Measurements from ENCODE around the gene FKBP1B.
"Not testable (repeated sequence)": the region's sequence is repeated elsewhere in the genome, so short reads cannot be mapped to it uniquely, and the experiment has no call there.

FKBP1B gene

GRCh38 chr2:24022975-24023575 is 26.5 kb upstream of the FKBP1B start:
- no peak for DNase-seq

DNA sequence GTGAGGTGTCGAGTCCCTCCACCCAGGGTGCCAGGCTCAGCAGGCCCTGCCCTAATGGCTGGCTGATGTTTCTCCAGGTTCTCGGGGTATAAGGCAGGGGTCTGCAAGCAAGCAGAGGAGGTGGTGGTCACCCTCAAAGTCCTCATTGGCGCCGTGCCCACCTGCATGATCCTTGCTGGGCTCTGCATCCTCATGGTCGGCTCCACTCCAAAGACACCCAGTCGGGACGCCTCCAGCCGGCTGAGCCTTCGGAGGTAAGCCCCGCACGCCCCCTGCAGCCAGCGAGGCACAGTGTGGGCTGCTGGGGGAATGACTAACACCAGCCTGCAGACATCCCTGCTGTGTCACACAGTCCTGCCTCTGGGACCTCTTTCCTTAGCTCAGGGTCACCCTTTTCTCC is 25.5 kb upstream of the FKBP1B start:
- DNase-seq, result no peak

- no peak for DNase-seq
Measured at GRCh38 chr2:24024996-24025663, 24.4 kb upstream of the FKBP1B start.

- DNase-seq, result no peak
Measured at GRCh38 chr2:24026233-24026632, 23.3 kb upstream of the FKBP1B start.

- DNase-seq, result no peak
Measured at GRCh38 chr2:24038786-24039499, 10.6 kb upstream of the FKBP1B start.

- no peak for DNase-seq
Measured at GRCh38 chr2:24040511-24040910, 9.0 kb upstream of the FKBP1B start.

DNA sequence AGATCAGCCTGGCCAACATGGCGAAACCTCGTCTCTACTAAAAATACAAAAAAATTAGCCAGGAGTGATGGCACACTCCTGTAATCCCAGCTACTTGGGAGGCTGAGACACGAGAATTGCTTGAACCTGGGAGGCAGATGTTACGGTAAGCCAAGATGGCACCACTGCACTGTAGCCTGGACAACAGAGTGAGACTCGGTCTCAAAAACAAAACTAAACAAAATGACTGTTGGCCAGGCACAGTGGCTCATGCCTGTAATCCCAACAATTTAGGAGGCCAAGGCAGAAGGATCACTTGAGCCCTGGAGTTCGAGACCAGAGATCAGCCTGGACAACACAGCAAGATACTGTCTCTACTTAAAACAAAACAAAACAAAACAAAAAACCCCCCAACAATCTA is 6.4 kb upstream of the FKBP1B start:
- not testable (repeated sequence) for DNase-seq

GRCh38 chr2:24045511-24046508 is 3.7 kb upstream of the FKBP1B start:
- DNase-seq, result no peak

- no peak for DNase-seq
Measured at GRCh38 chr2:24046599-24046929, 3.0 kb upstream of the FKBP1B start.

- peak; percentile 89 for DNase-seq
Measured at GRCh38 chr2:24046930-24047702, 2.4 kb upstream of the FKBP1B start, which contains the start of gene WDCP. Gene WDCP (minus strand): TSS chr2:24047391. CDS start chr2:24039494, 7,897 bp downstream.

GRCh38 chr2:24047703-24048033 is 1.9 kb upstream of the FKBP1B start:
- DNase-seq, result no peak

GRCh38 chr2:24048769-24049484 is 614 bp upstream of the FKBP1B start:
- no peak for DNase-seq

GRCh38 chr2:24050041-24050979 is 769 bp downstream of the FKBP1B start:
- DNase-seq, result no peak

GRCh38 chr2:24051833-24052232 is 2.3 kb downstream of the FKBP1B start:
- no peak for DNase-seq

DNA sequence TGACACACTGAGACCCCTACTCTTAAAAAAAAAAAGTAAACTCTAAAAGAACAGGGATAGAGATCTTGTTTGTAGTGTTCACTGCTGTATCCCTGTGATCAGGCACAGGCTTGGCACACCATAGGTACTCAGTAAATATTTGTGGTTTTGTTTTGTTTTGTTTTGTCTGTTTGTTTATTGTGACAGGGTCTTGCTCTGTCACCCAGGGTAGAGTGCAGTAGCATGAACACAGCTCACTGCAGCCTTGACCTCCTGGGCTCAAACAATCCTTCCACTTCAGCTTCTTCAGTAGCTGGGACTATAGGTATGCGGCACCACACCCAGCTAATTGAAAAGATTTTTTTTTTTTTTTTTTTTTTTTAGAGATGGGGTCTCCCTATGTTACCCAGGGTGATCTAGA is 3.4 kb downstream of the FKBP1B start:
- no peak for DNase-seq

GRCh38 chr2:24054366-24055010 is 4.9 kb downstream of the FKBP1B start:
- DNase-seq, result no peak

DNA sequence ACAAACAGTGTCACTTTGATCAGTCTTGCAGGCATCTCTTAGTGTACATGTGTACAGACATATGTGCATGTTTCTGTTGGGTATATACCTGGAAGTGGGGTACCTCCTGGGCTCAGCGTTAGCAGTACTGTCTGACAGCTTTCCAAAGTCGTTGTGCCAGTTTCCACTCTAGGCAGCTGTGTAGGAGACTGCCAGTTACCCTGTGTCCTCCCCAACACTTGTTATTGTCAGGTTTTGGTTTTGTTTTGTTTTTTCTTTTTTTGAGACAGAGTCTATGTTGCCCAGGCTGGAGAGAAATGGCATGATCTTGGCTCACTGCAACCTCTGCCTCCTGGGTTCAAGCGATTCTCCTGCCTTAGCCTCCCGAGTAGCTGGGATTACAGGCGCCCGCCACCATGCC is 6.2 kb downstream of the FKBP1B start:
- no peak for DNase-seq

GRCh38 chr2:24058564-24059271 is 9.2 kb downstream of the FKBP1B start:
- no peak for DNase-seq

GRCh38 chr2:24065341-24065740 is 15.8 kb downstream of the FKBP1B start:
- no peak for DNase-seq

All from effector CD8-positive, alpha-beta T cell (primary cell).